Measurements from ENCODE around the gene IKBKG. TPM values are rescaled to one million over a fixed set of nuclear protein-coding genes. Genes with fewer than 3 reads are reported as not detected.
A peak's percentile ranks its signal among the peaks of the same experiment; 100 is the strongest.
"Not testable (repeated sequence)": the region's sequence is repeated elsewhere in the genome, so short reads cannot be mapped to it uniquely, and the experiment has no call there.

The IKBKG gene
- 18.9 TPM for total RNA-seq
- long read RNA-seq, transcript IKBKG-206 (10 exons, 2,299 nt), result major isoform, 19 of 29 reads
- long read RNA-seq, partial matches to known transcripts, result 4 of 29 reads
- long read RNA-seq, other reads (novel, unspliced or antisense), result 5 of 29 reads

DNA sequence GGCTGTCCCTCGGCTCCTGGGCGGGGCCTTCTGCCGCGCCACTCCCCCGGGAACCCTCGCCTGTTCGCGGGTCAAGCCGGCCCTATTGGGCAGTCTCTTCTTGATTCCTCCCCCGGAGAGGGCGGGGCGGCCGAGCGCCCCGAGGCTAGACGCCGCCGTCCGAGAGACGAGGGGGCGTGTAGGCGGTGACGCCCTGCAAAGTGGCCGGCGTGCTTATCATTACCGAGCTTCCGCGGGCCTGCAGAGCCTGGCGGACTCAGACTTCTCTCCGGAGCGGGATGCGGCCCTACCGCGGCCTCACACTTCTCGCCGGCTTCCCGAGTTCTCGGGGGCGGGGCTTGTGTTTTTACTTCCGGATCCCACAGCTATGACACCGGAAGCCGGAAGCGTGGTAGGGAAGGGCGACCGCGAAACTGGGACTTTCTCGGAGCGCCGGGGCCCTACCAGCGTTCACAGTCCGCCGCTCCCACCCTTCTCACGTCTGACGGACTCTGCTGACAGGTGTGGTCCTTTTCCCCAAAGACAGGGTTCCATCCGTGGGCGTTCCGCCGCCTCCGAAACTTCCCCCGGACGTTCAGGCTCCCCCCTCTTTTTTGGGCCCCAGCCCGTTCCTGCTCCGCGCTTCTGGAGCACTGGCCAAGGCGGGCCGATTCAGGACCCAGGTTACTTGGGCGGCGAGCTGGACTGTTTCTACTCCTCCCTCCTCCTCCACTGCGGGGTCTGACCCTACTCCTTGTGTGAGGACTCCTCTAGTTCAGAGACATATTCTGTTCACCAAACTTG lies at the start of gene IKBKG:
TSS of gene IKBKG (plus strand) at position 376 of the 783 bp plus-strand sequence. CDS start 4,383 bp downstream, outside the sequence.
- DNase-seq (ENCODE audit: low spot score), result peak; percentile 95
- intact Hi-C loops (cut with DNase I), result no loop called here

DNA sequence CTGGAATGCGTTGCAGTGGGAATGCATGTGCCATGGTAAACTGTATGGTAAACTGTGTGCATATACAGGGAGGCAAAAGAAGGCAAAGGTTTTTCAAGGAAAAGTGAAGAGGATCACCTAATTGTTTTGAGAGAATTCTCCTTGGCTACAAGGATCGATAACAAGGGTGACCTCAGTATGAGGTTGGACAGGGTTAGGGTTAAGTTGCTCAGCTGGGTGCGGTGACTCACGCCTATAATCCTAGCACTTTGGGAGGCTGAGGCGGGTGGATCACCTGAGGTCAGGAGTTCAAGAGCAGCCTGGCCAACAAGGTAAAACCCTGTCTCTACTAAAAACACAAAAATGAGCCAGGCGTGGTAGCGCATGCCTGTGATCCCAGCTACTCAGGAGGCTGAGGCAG lies 46.0 kb upstream of the IKBKG start:
- intact Hi-C loops (cut with DNase I); DNase-seq (ENCODE audit: low spot score): not testable (repeated sequence)

DNA sequence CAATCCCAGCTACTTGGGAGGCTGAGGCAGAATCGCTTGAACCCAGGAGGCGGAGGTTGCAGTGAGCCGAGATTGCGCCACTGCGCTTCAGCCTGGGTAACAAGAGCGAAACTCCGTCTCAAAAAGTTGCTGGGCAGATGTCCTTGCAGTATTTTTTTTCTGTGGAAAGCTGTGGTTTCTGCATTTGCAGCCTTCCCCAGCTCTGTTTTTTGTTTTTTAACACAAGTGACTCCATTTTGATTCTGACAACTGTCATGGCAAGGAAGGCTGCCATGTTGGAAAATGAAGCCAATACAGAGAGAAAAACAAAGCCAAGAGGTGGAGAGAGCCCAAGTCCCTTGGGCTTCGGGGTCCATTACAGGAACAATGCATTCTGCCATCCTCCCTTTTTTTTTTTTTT lies 45.3 kb upstream of the IKBKG start:
- intact Hi-C loops (cut with DNase I), result no loop called here
- DNase-seq (ENCODE audit: low spot score), result no peak

DNA sequence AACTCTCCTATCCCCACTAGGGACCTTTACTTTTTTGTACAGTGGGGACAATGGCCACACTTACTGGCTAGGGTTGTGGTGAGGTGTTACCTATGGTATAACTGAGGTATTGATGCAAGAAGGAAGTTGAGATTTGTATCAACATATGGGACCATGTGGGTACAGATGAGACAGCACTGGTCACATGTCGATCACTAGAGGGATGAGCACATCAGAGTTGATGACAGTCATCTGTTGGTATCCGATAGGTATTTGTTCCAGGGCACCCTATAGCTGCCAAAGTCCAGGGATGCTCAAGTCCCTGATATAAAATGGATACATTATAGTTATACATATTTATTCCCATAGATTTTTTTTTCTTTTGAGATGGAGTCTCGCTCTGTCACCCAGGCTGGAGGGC lies 44.4 kb upstream of the IKBKG start:
- intact Hi-C loops (cut with DNase I), result no loop called here
- no peak for DNase-seq (ENCODE audit: low spot score)

- DNase-seq (ENCODE audit: low spot score), result peak; percentile 72
- intact Hi-C loops (cut with DNase I), result no loop called here
Observed at GRCh38 chrX:154505734-154506133, 41.7 kb upstream of the IKBKG start.

- peak; percentile 58 for DNase-seq (ENCODE audit: low spot score)
- intact Hi-C loops (cut with DNase I), result no loop called here
Observed at GRCh38 chrX:154506483-154507332, 40.7 kb upstream of the IKBKG start.

GRCh38 chrX:154507673-154508383 lies 39.6 kb upstream of the IKBKG start:
- intact Hi-C loops (cut with DNase I), result no loop called here
- DNase-seq (ENCODE audit: low spot score), result peak; percentile 44

GRCh38 chrX:154508384-154508745 lies 39.1 kb upstream of the IKBKG start:
- peak; percentile 74 for DNase-seq (ENCODE audit: low spot score)
- intact Hi-C loops (cut with DNase I), result no loop called here

DNA sequence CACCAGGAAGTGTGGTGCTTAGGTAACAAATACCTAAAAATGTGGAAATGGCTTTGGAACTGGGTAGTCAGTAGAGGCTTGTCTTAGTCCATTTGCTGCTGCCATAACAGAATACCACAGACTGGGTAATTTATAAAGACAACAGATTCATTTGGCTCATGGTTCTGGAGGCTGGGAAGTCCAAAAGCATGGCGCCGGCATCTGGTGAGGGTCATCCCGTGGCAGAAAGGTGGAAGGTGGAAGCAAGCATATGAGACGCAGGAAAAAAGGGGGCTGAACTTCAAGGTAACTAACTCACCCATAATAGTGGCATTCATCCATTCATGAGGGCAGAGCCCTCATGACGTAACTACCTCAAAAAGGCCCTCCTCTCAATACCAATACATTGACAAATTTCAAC lies 38.0 kb upstream of the IKBKG start:
- intact Hi-C loops (cut with DNase I), result no loop called here
- DNase-seq (ENCODE audit: low spot score), result no peak

DNA sequence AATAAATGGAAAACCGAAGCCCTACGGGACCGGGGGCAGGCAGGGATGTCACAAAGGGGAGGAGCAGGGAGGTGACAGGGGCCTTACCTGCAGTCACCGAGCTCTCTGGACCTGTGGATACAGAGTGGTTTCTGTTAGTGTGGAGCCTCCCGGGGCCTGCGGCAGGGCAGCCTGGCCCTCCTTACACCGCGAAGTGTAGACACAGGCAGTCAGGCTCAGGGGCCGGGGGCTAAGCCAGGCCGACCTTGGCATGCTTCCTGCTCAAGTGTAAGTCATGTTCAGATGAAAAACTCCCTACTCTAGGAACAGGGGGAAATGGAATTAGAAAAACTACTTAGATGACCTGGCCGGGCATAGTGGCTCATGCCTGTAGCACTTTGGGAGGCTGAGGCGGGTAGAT lies 35.7 kb upstream of the IKBKG start:
- intact Hi-C loops (cut with DNase I), result no loop called here
- DNase-seq (ENCODE audit: low spot score), result no peak

DNA sequence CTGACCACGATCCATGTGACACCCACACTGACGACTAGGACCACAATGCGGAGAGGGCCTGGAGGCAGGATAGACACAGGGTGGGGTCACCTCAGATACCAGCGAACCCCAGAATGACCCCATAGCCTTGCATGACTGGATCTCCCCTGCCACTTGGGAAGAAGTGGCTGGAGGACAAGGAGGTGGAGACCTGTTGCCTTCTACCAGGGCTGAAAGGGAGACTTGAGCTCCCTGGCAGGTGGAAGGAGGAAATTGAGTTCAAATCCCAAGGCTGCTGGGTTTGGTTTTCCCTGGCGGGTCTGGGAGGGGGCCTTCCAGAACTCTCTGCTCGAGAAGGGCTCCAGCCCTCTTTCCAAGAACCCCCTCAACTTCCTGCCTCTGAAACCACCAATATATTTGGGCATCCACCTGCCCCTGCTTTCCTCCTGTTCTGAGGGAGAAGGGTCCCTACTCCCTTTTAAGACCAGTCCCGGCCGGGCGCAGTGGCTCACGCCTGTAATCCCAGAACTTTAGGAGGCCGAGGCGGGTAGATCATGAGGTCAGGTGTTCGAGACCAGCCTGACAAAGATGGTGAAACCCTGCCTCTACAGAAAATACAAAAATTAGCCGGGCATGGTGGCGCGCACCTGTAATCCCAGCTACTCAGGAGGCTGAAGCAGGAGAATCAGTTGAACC lies 34.4 kb upstream of the IKBKG start:
- intact Hi-C loops (cut with DNase I), result no loop called here
- DNase-seq (ENCODE audit: low spot score), result peak; percentile 67

GRCh38 chrX:154513716-154514115 lies 33.7 kb upstream of the IKBKG start:
- intact Hi-C loops (cut with DNase I), result no loop called here
- DNase-seq (ENCODE audit: low spot score), result no peak

DNA sequence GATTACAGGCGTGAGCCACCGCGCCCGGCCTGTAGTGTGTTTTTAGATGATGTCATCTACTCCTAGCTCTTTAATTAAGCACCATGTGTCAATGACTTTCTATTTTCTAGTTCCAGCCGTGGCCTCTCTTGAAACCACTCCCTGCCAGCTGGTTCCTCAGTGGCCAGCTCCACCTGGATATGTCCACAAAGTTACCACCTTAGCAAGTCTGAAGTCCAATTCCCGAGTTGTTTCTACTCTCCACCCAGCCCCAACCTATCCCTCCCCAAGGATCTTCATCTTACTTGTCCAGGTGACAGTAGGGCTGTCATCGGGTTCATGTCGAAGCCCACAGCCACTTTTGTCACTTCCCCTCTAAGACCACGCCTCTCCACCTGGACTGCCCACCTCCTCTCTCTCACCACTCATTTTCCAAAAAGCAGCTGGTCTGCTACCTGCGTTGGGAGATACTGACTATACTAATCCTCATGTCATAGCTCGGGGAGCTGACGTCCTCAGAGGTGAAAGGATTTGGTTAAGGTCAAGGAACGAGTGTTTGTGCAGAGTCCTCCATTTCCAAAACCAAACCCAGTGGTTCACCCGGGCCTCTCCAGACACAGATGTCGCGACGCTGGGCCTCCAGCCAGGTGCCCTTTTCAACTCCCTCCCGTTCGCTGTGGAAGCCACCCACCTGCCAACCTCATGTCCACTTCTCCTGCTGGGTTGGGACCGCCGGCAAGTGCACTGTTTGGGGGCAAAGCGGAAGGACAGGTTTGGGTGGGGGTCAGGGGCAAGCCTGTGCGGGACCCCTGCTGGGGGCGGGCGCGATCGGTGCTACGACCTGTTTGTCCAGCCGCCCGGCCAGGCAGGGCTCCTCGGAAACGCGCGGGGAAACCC lies 32.1 kb upstream of the IKBKG start:
- no peak for DNase-seq (ENCODE audit: low spot score)
- intact Hi-C loops (cut with DNase I), result no loop called here

GRCh38 chrX:154515966-154516655 lies 31.3 kb upstream of the IKBKG start, which contains the start of gene FAM3A:
Gene FAM3A (minus strand): TSS chrX:154516232. CDS start chrX:154515772, 460 bp downstream.
- intact Hi-C loops (cut with DNase I), result no loop called here
- peak; percentile 96 for DNase-seq (ENCODE audit: low spot score)

DNA sequence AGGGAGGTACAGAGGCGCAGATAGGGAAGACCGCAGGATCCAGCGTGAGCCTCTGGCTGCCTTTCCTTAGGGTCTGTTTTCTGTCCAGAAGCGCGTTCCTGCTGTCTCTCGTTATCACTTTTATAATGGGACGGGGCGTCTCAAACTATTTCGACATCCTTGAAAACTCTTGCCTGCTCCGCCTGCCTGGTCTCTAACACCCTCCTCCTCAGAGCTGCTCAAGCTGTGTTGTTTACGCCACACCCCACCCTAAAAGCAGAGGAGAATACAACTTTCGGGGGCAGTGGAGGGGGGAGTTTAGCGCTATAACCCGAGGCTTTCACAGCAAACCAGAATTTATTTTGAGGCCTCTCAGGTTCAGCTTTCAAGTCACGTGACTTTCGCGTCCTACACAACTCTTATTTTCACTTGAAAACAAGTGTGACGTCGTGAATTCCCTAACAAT lies 30.7 kb upstream of the IKBKG start:
- DNase-seq (ENCODE audit: low spot score), result no peak
- intact Hi-C loops (cut with DNase I), result no loop called here

- intact Hi-C loops (cut with DNase I), result no loop called here
- no peak for DNase-seq (ENCODE audit: low spot score)
Observed at GRCh38 chrX:154517101-154517781, 30.2 kb upstream of the IKBKG start.

DNA sequence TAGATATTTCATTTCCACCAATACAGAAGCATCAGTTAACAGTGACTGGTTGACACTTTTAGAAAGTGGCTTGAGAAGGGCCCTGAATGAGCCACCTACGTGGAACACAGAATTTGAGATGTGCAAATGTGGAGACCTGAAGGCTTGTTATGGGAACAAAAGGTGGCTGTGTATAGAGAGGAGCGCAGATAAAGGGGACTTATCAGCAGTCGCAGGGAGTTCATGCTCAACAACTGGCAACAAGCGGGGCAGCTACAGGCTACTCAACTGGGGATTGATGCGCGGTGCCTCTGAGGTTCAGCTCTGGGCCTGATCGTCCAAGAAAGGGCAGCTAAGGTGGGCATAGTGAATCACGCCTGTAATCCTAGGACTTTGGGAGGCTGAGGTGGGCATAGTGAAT lies 28.0 kb upstream of the IKBKG start:
- intact Hi-C loops (cut with DNase I), result no loop called here
- DNase-seq (ENCODE audit: low spot score), result no peak

Data from cardiac septum (tissue), 1 donor.